Effector CD4-positive, alpha-beta T cell (primary cell): ENCODE measurements around the gene KRT86.
A peak's percentile ranks its signal among the peaks of the same experiment; 100 is the strongest.
"Not testable (repeated sequence)": the region's sequence is repeated elsewhere in the genome, so short reads cannot be mapped to it uniquely, and the experiment has no call there.

Experiments
- DNase-seq: peaks from one replicate; pipeline ENCODE4 v3.0.0-alpha.2; 2020

Gene KRT86

DNA sequence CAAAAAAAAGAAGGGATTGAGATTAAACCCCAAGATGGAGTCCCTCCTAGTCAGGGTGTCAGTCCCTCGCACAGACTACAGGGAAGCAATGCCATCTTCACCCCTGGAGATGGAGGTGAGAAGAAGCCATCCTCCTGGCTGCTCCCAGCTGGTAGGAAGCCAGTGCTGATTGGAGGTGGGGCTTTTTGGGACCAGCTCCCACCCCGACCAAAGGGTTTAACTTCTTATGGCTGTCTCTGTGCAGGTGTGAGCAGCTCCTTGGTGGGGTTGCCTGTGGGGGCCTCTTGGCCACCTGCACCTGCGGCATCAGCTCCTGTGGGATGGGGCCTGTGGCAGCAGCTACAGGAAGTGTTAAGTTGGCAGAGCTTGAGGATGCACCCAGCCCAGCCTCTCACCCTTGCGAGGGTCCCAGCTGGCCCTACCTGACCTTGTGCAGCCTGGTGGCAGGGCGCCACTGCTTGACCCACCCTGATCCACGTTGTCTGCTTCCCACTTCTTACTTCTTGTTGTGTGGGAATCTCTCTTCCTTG is 3.8 kb upstream of the KRT86 start:
- DNase-seq = no peak

DNA sequence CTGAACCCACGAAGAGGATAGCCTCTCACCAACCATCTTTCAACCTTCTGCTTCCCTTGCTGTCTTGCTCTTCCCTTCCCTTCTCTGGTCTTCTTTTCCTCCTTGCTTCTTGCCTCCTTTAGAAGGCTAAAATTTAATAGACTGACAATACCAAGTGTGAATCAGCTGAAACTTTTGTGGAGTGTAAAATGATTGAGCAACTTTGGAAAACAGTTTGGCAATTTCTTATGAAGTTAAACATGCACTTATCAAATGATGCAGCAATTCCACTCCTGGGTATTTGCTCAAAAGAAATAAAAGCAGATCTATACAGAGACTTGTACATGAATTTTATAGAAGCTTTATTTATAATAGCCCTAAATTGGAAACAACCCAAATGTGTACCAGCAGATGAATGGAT is 3.3 kb upstream of the KRT86 start:
- DNase-seq = no peak

DNA sequence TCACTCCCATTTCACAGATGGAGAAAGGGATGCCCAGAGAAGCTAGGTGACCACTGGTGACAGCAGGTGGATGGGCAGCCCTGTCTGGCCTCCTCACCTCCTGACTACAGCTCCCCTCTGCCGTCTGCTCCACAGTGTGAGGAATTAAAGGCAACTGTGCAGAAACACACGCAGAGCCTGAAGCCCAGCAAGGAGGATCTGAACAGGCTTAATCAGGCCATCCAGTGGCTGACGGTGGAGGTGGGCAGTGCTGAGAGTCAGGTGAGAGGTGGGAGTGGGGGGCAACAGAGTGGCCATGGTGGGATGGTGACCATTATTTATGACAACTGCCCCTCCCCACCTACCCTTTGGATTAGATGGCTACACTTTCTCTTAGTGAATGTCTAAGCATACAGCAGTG is 1.2 kb downstream of the KRT86 start:
- no peak for DNase-seq

DNA sequence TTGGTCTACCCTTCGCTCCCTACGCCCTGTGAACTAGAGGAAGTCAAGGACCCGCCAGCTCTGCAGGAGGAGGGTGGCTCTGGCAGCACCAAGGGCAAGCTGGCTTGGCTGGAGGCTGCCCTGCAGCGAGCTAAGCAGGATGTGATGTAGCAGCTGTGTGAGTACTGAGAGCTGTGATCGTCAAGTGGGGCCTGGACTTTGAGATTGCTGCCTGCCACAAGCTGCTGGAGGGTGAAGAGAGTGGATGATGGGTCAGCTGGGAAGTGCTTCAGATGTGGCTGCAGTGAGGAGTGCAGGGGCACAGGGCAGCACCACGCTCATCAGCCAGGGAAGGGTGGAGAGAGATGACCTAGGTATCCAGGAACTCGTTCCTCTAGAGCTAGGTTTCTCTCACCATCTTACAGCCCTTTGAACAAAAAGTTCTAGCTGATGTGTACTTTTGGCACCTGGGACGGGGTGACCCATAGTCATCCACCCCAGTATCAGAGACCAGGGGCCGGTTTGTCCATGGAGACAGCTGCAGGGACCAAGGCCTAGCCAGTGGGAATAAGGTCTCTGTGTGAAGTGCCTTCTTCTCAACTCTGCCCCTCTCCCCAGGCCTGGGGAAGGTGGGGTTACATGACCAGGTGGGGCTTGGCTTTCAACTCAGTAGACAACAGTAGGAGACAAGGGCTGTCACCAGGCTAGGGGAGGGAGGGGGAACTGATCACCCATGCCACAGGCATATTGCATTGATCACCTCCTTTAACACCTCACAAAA is 3.2 kb downstream of the KRT86 start:
- no peak for DNase-seq

DNA sequence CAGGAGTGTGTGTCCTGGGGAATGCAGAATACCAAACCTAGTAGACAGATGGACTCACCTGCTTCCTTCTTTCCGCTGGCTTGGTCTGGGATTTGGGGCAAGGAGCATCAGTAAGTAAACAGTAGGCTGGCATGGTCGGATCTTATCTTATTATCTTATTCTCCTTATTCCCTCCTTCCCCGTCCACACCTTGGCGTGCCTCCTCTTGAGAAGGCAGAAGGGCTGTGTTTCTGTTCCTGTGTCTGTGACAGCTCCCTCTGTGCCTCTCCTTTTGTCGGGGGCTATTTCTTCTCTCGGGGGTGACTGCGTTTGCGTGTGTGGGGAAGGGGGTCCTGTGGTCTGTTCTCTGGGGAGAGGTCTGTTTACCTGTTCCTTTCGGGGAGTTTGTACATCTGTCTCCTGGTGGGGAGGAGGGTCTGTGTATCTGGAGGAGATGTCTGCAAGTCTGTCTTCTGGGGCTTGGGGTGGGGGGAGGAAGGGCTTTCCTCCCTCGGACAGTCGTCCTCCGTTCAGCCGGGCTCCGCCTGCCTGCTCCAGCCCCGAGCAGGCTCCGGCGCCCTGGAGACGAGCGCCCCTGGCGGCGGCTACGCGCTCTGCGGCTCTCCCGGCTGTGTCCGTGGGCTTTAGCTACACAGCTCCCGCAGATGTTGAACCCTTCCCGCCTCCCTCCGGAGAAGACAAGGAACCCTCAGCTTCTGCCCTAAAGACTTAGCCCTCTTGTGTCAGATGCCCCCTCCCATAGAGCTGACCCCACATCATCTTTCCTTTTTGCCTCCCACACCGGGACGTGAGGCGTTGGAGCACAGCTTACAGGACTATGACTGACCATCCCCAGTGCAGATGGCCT is 4.4 kb downstream of the KRT86 start:
- DNase-seq = peak; percentile 49

DNA sequence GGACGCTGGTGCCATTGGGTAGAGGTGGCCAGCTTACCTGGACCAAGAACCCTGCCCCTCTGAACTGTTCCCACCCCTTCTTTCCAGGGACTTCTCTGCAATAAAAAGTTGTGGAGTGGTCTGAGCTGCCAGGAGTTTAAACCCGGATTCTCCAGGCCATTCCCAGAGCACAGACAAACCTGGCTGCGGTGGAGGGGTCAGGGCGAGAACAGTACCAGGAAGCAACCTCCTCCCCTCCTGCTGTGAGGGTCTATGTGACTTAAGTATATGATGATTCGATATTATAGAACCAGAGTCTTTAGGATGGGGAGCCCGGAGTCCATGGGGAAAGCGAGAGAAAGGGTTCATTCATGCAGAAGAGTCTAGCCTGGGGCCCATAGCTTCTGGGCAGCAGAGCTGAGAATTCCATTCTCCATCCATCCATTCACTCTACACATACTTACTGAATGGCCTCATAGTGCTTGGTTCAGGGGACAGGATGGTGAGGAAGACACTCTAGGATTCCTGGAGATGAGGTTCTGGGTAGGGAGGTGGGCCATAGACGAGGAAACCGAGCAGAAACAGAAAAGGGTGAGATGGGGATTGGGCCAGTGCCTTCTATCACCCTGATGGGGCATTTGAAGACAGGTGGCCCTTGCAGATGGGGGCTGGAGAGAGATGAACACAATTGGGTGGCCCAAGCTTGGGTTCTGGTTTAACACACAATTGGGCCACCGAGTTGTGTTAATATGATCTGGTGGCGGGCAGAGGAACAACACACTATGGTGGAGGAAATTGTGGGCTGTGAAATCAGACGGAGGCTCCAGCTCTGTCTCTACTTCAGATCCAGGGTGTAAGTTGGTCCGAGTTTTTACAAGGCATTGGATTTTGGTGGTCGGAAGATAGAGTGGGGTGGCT is 5.2 kb downstream of the KRT86 start:
- no peak for DNase-seq

DNA sequence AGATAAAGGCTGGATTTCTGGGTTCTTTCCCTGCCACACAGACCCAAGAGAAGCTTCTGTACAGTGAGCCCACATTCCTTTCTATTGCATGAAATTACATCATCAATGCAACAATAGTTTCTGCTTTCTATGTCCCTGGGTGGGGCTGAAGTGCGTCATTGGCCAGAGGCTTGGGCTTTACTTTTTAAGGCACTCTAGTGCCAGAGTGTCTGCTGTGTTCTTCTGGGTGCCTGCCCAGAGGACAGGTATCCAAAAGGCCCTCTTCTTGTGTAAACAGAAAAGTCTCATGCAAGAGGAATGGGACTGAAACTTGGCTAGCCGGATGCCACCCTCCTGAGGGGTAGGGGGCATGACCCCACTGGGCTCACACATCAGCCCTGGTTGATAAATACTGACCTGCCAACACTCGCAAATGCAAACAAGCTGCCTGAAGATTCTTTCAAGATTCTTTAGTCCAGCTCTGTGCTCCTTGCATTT is 5.9 kb downstream of the KRT86 start:
- DNase-seq = no peak

DNA sequence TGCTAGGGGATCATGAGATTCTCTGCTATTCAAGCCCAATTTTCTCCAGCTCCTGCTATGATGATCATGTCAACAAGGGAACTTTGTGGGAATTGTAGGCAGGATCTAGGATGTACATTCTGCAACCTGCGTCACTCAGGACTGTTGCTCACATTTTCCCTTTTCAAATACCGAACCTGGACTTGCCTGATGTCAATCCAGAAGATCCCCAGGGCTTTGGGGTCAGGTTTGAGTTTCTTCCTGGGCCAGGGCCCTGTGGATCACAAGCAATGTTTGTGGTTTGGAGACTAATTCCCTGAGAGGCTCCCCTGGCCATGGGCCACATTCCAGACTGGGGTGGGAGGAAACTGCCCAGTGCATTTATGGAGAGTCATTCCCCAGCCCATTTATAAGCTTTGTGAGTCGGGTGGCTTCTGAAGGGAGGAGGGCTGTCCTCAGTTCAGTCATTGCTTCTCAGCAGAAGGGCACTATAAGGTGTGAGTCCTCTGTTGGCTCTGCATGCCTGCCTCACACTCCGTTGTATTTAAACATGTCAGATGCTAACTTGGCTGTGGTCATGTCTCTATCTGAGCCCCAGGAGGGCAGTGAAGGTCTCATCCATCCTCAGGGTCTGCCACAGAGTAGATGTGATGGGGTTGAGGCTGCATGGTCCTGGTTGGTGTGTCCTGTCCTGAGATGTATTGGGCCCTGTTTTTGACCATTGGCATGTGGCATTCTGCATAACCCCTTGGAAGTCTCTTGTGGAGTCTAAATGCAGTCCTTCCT is 6.5 kb downstream of the KRT86 start:
- DNase-seq = no peak

DNA sequence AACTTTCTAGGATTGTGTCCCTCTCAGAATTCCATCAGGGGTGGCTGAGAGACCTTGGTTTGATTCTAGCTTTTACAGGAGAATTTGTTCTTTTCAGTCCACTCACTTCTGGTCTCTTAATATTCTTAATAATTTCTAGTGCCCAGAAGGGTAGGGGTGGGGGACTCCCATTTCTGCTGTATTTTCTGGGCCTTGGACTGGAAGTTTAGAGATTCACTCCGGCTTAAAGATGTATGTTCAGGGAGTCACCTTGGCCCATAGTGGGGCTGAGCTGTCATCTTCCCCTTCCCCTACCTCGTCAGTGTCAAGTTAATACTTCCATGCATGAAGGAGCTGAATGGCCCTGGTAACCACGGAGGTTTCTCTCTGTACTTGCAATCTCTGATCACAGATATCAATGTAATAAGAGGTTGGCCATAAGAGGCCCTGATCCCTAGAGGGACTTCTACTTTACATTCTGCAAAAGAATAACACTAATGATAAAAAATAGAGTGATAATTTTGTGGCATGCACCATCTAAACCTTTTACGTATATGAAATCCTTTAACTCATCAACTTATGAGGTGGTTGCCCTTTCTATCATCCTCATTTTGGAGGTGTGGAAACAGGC is 10.2 kb downstream of the KRT86 start:
- no peak for DNase-seq

DNA sequence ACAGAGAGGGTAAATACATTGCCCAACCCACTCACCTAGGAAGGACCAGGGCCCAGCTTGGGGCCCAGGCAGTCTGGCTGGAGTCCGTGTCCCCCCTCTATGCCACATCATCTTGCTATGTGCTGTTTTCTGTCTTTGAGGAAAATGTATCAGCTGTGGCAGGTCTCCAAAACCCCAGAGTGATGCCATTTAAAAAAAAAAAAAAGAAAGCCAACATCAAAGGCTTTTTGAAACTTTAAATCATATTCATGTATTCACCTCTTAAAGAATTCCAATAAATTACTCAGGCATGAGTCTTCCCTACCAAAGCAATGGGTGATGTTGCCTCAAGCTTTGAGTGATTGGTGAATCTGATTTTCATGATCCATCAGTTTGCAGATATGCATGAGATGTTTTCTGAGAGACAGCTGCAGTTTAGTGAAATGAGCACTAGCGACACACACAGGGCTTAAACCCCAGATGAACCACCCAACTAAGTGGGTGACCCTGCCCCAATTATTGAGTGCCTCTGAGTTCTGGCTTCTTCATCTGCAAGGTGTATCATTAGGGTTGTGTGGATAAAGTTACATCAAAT is 10.8 kb downstream of the KRT86 start:
- no peak for DNase-seq

DNA sequence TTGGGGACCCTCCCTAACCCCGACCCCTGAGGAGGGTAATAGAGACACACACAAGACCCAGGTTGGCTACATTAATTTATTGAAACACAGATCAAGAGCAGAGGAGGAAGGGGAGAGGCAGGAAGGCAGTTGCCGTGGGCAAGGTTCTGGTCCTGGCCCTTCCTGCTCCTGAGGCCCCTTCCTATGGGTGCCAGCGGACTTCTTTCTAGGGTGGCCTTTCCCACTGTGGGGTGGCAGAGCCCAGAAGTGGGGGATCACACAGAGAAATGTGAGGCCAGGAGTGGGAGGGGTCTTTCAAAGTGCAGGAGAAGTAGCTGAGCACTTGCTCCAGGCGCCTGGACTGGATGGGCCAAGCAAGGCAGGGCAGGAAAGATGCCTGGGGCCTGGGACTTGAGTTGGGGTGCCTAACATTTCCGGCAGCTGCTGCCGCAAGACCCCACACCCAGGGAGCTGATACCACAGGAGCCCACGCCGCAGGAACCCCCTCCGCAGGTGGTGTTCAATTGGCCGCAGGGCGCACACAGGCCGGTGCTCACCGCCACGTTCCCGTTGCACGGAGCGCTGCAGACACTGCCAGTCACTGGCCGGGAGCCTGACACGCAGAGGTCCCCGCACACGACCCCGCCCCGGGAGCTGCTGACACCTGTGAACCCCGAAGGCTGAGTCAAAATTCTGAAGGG is 11.5 kb downstream of the KRT86 start:
- DNase-seq = no peak

DNA sequence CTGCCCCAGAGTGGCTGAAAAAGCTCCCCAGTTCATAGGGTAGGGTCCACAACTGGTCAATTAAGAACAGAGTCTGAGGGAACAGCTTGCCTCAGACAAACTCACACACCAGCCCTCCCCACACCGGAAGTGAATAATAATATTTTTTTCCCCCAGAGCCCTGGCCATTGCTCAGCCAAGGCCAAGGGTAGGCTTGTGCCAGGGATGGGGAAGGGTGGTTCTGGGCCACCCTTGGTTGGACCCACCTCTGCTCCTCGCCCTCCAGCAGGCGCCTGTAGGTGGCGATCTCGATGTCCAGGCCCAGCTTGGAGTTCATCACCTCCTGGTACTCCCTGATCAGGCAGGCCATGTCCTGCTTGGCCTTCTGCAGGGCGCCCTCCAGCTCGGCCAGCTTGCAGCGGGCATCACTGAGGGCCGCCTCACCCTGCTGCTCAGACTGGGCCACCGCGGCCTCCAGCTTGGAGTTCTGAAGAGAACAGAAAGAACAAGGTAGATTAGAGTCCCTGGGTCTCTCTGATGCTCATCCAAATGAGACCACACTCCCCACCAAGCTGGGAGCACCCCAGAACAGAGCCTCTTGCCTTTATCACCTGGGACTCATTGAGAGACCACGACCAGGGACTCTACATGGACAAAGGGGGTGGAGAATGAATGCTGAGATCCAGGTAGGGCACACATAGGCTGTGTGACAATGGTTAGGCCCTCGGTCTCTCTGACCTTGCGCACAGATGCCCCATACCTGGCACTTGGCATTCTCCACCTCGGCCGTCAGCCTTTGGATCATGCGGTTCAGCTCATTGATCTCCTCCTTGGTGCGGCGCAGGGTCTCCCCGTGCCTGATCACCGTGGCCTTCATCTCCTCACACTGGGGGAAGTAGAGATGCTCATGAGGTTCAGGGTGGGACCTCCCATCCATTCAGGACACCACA is 12.7 kb downstream of the KRT86 start:
- DNase-seq = not testable (repeated sequence)

DNA sequence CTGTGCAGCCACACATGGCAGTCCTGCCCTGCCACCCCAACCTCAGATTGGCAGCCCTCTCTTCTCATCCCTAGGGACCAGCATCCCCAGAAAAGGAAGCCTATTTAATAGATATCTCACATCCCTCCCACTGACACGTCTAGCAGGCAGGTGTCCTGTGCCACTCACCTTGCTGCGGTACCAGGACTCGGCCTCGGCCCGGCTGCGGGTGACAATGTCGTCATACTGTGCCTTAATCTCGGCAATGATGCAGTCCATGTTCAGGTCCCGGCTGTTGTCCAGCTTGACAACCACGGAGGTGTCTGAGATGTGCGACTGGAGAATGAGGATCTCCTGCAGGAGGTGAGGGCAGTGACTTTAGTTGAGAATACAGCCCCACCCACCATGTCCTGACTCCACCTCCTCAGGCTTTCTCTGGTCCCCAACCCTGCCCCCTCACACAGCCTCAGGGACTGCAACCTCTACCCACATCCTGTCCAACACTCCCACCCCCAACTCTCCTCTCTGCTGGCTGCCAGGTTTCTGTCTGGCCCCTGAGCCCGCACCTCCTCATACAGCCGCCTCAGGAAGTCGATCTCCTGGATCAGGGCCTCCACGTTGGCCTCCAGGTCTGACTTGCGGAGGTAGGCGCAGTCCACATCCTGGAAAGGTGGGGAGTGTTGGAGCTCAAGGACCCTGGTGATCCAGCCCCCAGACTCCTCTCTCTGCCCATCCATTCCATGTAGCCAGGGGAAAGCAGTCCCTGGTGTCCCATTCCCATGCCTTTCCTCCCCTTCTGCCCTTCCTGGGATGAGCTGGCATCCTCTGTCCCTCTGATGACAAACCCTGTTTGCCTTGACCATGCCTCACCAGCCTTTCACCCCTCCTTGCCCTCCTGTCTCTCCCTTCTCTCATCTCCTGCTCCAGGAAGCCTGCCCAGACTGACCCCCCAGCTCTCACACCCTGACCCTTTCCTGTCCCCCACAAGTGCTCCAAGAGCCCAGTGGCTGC is 13.7 kb downstream of the KRT86 start:
- not testable (repeated sequence) for DNase-seq

DNA sequence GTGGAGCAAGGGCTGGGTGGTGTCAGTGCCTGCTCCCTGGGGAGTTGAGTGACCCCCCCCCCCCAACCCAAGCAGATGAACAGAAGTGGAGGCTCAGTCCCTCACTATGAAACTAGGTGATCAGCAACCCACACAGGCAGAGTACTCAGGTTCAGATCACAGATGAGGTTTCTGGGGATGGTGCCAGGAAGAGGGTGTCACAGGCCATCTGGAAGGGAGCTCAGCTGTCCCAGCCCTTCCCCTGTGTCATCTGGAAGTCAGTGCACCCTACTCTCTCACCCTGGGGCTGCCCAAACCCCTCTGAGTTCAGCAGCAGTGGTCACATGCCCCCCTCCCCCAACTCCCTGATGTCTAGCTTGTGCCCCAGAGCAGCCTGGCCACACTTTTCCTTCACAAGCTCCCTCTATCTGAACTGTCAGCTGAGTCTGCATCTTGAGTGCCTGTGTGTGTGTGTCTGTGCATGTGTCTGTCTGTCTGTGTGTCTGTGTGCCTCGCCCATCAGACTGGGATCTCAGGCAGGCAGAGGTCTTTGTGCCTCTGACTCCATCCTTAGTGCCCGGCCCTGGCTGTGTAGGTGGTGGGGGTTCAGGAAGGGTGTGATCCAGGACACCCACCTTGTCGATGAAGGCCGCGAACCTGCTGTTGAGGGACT is 16.2 kb downstream of the KRT86 start:
- DNase-seq = not testable (repeated sequence)

DNA sequence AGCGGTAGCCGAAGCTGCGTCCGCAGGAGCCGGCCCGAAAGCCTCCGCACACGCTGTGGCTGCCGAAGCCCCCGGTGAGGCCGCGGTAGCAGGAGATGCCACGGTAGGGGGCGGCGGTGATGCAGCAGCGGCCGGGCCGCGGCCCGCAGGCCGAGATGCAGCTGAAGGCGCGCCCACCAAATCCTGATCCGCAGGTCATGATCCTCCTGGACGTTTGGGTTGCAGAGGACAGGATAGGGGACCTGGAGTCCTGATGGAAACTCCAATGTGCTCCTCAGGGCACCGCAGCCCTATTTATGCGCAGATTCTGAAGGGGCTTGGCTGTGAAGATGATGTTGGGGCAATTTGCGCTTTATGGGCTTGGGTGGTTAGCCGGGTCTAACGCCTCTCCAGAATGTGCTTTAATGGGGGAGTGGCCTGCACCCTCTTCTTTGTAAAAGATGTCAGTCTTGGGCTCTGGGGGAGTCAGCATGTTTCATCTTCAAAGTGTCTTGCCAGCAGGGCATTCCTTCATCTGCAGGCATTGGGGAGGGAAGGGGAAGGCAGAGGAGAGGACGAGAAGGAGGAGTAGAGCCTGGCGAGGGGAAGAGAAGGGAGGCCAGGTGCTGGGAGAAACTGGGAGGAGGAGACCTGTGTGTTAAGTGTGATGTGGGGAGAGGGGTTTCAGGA is 17.0 kb downstream of the KRT86 start, which contains the start of gene KRT81:
Gene KRT81, minus strand, starts transcription at position 268 of the 669 bp plus-strand sequence. Its CDS starts 69 bp downstream, at position 199.
- DNase-seq = no peak

DNA sequence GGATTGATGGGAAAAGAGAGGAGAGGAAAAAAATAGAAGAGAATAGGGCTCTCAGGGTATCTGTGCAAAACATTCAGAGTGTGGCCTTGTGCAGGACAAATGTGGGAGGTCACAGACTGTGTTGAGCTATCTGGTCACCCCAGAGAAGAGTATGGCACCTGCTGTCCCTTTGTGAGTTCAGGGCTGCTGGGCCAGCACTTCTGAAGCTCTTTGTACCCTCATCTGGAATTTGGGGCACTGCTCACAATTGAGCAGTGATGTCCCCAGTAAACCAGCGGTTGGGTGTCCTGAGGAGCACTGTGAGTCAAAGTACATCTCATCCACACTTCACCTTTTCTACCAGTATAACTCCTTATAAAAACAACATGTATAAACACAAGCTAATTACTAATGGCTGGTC is 19.5 kb downstream of the KRT86 start:
- no peak for DNase-seq

DNA sequence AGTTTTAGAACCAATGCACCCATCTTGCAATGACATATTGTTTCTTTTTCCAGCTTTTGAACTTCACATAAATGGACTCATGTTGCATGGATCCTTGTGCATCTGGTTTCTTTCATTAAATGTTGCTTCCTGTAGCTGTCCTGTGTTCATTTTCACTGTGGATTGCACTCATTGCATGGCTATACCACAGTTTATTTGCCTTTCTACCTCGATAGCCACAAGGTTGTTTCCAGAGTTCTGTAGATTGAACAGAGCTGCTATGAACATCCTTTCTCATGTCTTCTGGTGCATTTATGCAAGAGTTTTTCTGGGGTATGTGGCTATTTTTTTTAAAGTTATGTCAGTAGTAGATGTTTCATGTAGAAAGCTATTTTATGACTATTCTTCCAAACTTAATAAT is 20.4 kb downstream of the KRT86 start:
- DNase-seq = no peak
